Measurements from ENCODE around the gene BCAR1. TPM values are rescaled to one million over a fixed set of nuclear protein-coding genes. Genes with fewer than 3 reads are reported as not detected.
A peak's percentile ranks its signal among the peaks of the same experiment; 100 is the strongest.
"Not testable (repeated sequence)": the region's sequence is repeated elsewhere in the genome, so short reads cannot be mapped to it uniquely, and the experiment has no call there.

BCAR1 gene
- total RNA-seq, 1 donor from 2014 or later: 19.3 TPM

- peak overlapping the region; percentile 62 to 92 (median 84) for H3K9ac ChIP-seq (ENCODE audit: low read depth in 1 of 3, low read length in 3 of 3)
- peak overlapping the region; percentile 7 to 83 (median 76) for H3K4me3 ChIP-seq (ENCODE audit: low read length in 3 of 3)
- no peaks in the 10 kb centered on the region for H3K9me3 ChIP-seq (ENCODE audit: control insufficient read depth in 3 of 3, low read length in 3 of 3)
- no peaks in the 10 kb centered on the region for H3K27me3 ChIP-seq (ENCODE audit: control insufficient read depth in 3 of 3, insufficient read depth in 3 of 3, low read length in 3 of 3)
- H3K36me3 ChIP-seq (ENCODE audit: control insufficient read depth in 3 of 3, insufficient read depth in 3 of 3, low read length in 3 of 3): no peaks in the 10 kb centered on the region
- H3K27ac ChIP-seq (ENCODE audit: low read depth, low read length): peak overlapping the region; percentile 96
- peaks cover 87 to 90% (median 88%) of the 10 kb centered on the region in 3 donors for H3K4me1 ChIP-seq (ENCODE audit: control insufficient read depth in 3 of 3, insufficient read depth in 3 of 3, low read length in 3 of 3)
Observed at GRCh38 chr16:75248536-75249380, 2.7 kb downstream of the BCAR1 start.

GRCh38 chr16:75248142-75248535 lies 3.3 kb downstream of the BCAR1 start:
- H3K27me3 ChIP-seq (ENCODE audit: control insufficient read depth in 3 of 3, insufficient read depth in 3 of 3, low read length in 3 of 3): no peaks in the 10 kb centered on the region
- H3K27ac ChIP-seq (ENCODE audit: low read depth, low read length): peak overlapping the region; percentile 96
- H3K36me3 ChIP-seq (ENCODE audit: control insufficient read depth in 3 of 3, insufficient read depth in 3 of 3, low read length in 3 of 3): no peaks in the 10 kb centered on the region
- peak overlapping the region in 2 of 3 donors; percentile 27 to 83 for H3K4me3 ChIP-seq (ENCODE audit: low read length in 3 of 3)
- peaks cover 87 to 90% (median 88%) of the 10 kb centered on the region in 3 donors for H3K4me1 ChIP-seq (ENCODE audit: control insufficient read depth in 3 of 3, insufficient read depth in 3 of 3, low read length in 3 of 3)
- no peaks in the 10 kb centered on the region for H3K9me3 ChIP-seq (ENCODE audit: control insufficient read depth in 3 of 3, low read length in 3 of 3)
- H3K9ac ChIP-seq (ENCODE audit: low read depth in 1 of 3, low read length in 3 of 3): peak overlapping the region; percentile 51 to 92 (median 84)

GRCh38 chr16:75247249-75247648 lies 4.2 kb downstream of the BCAR1 start:
- H3K9me3 ChIP-seq (ENCODE audit: control insufficient read depth in 3 of 3, low read length in 3 of 3): no peaks in the 10 kb centered on the region
- H3K4me1 ChIP-seq (ENCODE audit: control insufficient read depth in 3 of 3, insufficient read depth in 3 of 3, low read length in 3 of 3): peaks cover 80 to 89% (median 82%) of the 10 kb centered on the region in 3 donors
- peaks cover 4 to 8% (median 6%) of the 10 kb centered on the region in 3 donors for H3K36me3 ChIP-seq (ENCODE audit: control insufficient read depth in 3 of 3, insufficient read depth in 3 of 3, low read length in 3 of 3)
- H3K4me3 ChIP-seq (ENCODE audit: low read length in 3 of 3): peak overlapping the region in 2 of 3 donors; percentile 22 to 33
- peak overlapping the region; percentile 24 to 92 (median 57) for H3K9ac ChIP-seq (ENCODE audit: low read depth in 1 of 3, low read length in 3 of 3)
- no peaks in the 10 kb centered on the region for H3K27me3 ChIP-seq (ENCODE audit: control insufficient read depth in 3 of 3, insufficient read depth in 3 of 3, low read length in 3 of 3)
- peak overlapping the region; percentile 96 for H3K27ac ChIP-seq (ENCODE audit: low read depth, low read length)

- peak overlapping the region; percentile 24 to 92 (median 57) for H3K9ac ChIP-seq (ENCODE audit: low read depth in 1 of 3, low read length in 3 of 3)
Observed at GRCh38 chr16:75246504-75247205, 4.8 kb downstream of the BCAR1 start.

GRCh38 chr16:75244844-75245758 lies 6.3 kb downstream of the BCAR1 start:
- H3K36me3 ChIP-seq (ENCODE audit: control insufficient read depth in 3 of 3, insufficient read depth in 3 of 3, low read length in 3 of 3): peaks cover 21 to 22% (median 22%) of the 10 kb centered on the region in 3 donors
- H3K4me1 ChIP-seq (ENCODE audit: control insufficient read depth in 3 of 3, insufficient read depth in 3 of 3, low read length in 3 of 3): peaks cover 77 to 95% (median 84%) of the 10 kb centered on the region in 3 donors
- H3K9ac ChIP-seq (ENCODE audit: low read depth in 1 of 3, low read length in 3 of 3): peak overlapping the region; percentile 66 to 92 (median 79)
- H3K9me3 ChIP-seq (ENCODE audit: control insufficient read depth in 3 of 3, low read length in 3 of 3): no peaks in the 10 kb centered on the region
- H3K27ac ChIP-seq (ENCODE audit: low read depth, low read length): peak overlapping the region; percentile 96
- peak overlapping the region; percentile 24 to 49 (median 40) for H3K4me3 ChIP-seq (ENCODE audit: low read length in 3 of 3)
- H3K27me3 ChIP-seq (ENCODE audit: control insufficient read depth in 3 of 3, insufficient read depth in 3 of 3, low read length in 3 of 3): no peaks in the 10 kb centered on the region

More at GRCh38 chr16:75246504-75247205, 4.8 kb downstream of the BCAR1 start:
- no peaks in the 10 kb centered on the region for H3K9me3 ChIP-seq (ENCODE audit: control insufficient read depth in 3 of 3, low read length in 3 of 3)
- H3K27ac ChIP-seq (ENCODE audit: low read depth, low read length): peak overlapping the region; percentile 96
- H3K27me3 ChIP-seq (ENCODE audit: control insufficient read depth in 3 of 3, insufficient read depth in 3 of 3, low read length in 3 of 3): no peaks in the 10 kb centered on the region
- H3K4me1 ChIP-seq (ENCODE audit: control insufficient read depth in 3 of 3, insufficient read depth in 3 of 3, low read length in 3 of 3): peaks cover 74 to 86% (median 76%) of the 10 kb centered on the region in 3 donors
- peak overlapping the region in 1 of 3 donors; percentile 33 for H3K4me3 ChIP-seq (ENCODE audit: low read length in 3 of 3)
- peaks cover 9 to 14% (median 12%) of the 10 kb centered on the region in 3 donors for H3K36me3 ChIP-seq (ENCODE audit: control insufficient read depth in 3 of 3, insufficient read depth in 3 of 3, low read length in 3 of 3)

GRCh38 chr16:75244225-75244809 lies 7.1 kb downstream of the BCAR1 start:
- peak overlapping the region; percentile 61 to 92 (median 79) for H3K9ac ChIP-seq (ENCODE audit: low read depth in 1 of 3, low read length in 3 of 3)
- H3K4me1 ChIP-seq (ENCODE audit: control insufficient read depth in 3 of 3, insufficient read depth in 3 of 3, low read length in 3 of 3): peaks cover 78 to 95% (median 84%) of the 10 kb centered on the region in 3 donors
- no peaks in the 10 kb centered on the region for H3K9me3 ChIP-seq (ENCODE audit: control insufficient read depth in 3 of 3, low read length in 3 of 3)
- peaks cover 22 to 27% (median 22%) of the 10 kb centered on the region in 3 donors for H3K36me3 ChIP-seq (ENCODE audit: control insufficient read depth in 3 of 3, insufficient read depth in 3 of 3, low read length in 3 of 3)
- peak overlapping the region; percentile 96 for H3K27ac ChIP-seq (ENCODE audit: low read depth, low read length)
- H3K27me3 ChIP-seq (ENCODE audit: control insufficient read depth in 3 of 3, insufficient read depth in 3 of 3, low read length in 3 of 3): no peaks in the 10 kb centered on the region
- H3K4me3 ChIP-seq (ENCODE audit: low read length in 3 of 3): no peak overlapping the region

- Histone ChIP-seq H3K9me3 (ENCODE audit: control insufficient read depth in 3 of 3, low read length in 3 of 3) (no peaks in the 10 kb centered on the region), H3K4me3 (ENCODE audit: low read length in 3 of 3) (peak overlapping the region in 1 of 3 donors; percentile 21), H3K27me3 (ENCODE audit: control insufficient read depth in 3 of 3, insufficient read depth in 3 of 3, low read length in 3 of 3) (no peaks in the 10 kb centered on the region), H3K4me1 (ENCODE audit: control insufficient read depth in 3 of 3, insufficient read depth in 3 of 3, low read length in 3 of 3) (peaks cover 78 to 95% (median 84%) of the 10 kb centered on the region in 3 donors), H3K9ac (ENCODE audit: low read depth in 1 of 3, low read length in 3 of 3) (peak overlapping the region in 2 of 3 donors; percentile 79 to 92), H3K36me3 (ENCODE audit: control insufficient read depth in 3 of 3, insufficient read depth in 3 of 3, low read length in 3 of 3) (peaks cover 22 to 27% (median 22%) of the 10 kb centered on the region in 3 donors), H3K27ac (ENCODE audit: low read depth, low read length) (peak overlapping the region; percentile 96)
Observed at GRCh38 chr16:75243667-75244224, 7.7 kb downstream of the BCAR1 start.

GRCh38 chr16:75242436-75243078 lies 8.9 kb downstream of the BCAR1 start:
- not testable (repeated sequence) for H3K27me3 ChIP-seq (ENCODE audit: control insufficient read depth in 3 of 3, insufficient read depth in 3 of 3, low read length in 3 of 3); H3K27ac ChIP-seq (ENCODE audit: low read depth, low read length); H3K4me3 ChIP-seq (ENCODE audit: low read length in 3 of 3); H3K9me3 ChIP-seq (ENCODE audit: control insufficient read depth in 3 of 3, low read length in 3 of 3)
- Histone ChIP-seq H3K4me1 (ENCODE audit: control insufficient read depth in 3 of 3, insufficient read depth in 3 of 3, low read length in 3 of 3) (peaks cover 76 to 95% (median 83%) of the 10 kb centered on the region in 3 donors), H3K9ac (ENCODE audit: low read depth in 1 of 3, low read length in 3 of 3) (peak overlapping the region in 2 of 3 donors; percentile 33 to 79), H3K36me3 (ENCODE audit: control insufficient read depth in 3 of 3, insufficient read depth in 3 of 3, low read length in 3 of 3) (peaks cover 22 to 28% (median 22%) of the 10 kb centered on the region in 3 donors)

Measured in skeletal muscle tissue (tissue), 4 donors.